Right cardiac atrium (tissue), 5 donors: Measurements from ENCODE around the gene PIK3AP1. TPM values are rescaled to one million over a fixed set of nuclear protein-coding genes. Genes with fewer than 3 reads are reported as not detected.
"Not testable (repeated sequence)": the region's sequence is repeated elsewhere in the genome, so short reads cannot be mapped to it uniquely, and the experiment has no call there.

ENCODE experiments used
- ATAC-seq, 2 donors: fragments of 200-7000 bp; cut with Tn5 transposase; one replicate each; pipeline versions ENCODE4 v1.8.0 to v1.9.1; 2020; ENCODE audit warnings: moderate library complexity in 2 of 2, mild to moderate bottlenecking in 1 of 2
- DNase-seq, 3 donors: peaks; one replicate each; pipeline ENCODE4 v3.0.0-alpha.2; 2020
- H3K27ac ChIP-seq: one replicate; pipeline ENCODE4 v1.5.1; 2013; ENCODE audit warnings: mild to moderate bottlenecking, low read length, control low read depth, moderate library complexity
- H3K27me3 ChIP-seq: one replicate; pipeline ENCODE4 v1.6.1; 2013; ENCODE audit not compliant: control insufficient read depth, insufficient read depth
- H3K4me1 ChIP-seq: one replicate; pipeline ENCODE4 v1.6.1; 2013; ENCODE audit warnings: low read length; ENCODE audit not compliant: control insufficient read depth, insufficient read depth
- H3K4me3 ChIP-seq: one replicate; pipeline ENCODE4 v1.5.1; 2013; ENCODE audit warnings: low read length, control low read depth
- H3K9me3 ChIP-seq: one replicate; pipeline ENCODE4 v1.6.1; 2013; ENCODE audit warnings: low read length; ENCODE audit not compliant: control insufficient read depth
- WGBS: extraction: QIAGEN DNeasy Blood & Tissue Kit; methylation state at CpG from one replicate; pipeline ENCODE4 v1.1.7; 2013; 5-methylcytosine and 5-hydroxymethylcytosine counted together
- intact Hi-C, 4 donors: fragments of 100-400 bp; cut with DNase I; formaldehyde crosslinking; loops; one replicate each; pipeline versions ENCODE4 v1.11.0 to v1.14.0; 2022 to 2023
- polyA plus RNA-seq: library from polyadenylated mRNA; stranded (reverse); fragments of 200-250 nt; gene quantifications from one replicate; pipeline ENCODE4 v1.2.3, GENCODE V29; 2013
- total RNA-seq, 4 donors: library from RNA; stranded (reverse); fragmentation: NEBNext Ultra II Directional; extraction: Animal tissue kit (Norgen Biotek cat#: 25700); gene quantifications; one replicate each; pipeline ENCODE4 v1.2.1, GENCODE V29; 2021
- donor health status: healthy with polysubstance abuse.
- donor health status: DM: no; HTN: yes; CAD: no.
- donor health status: DM: no; HTN: no; CAD: no.
- donor health status: DM: no; HTN: yes; CAD: no; lungs with severe emphysema.
- donor health status: DM: yes; HTN: yes; CAD: no.

The PIK3AP1 gene
- total and polyA plus RNA-seq, 5 donors, result 1.4 to 10.5 (median 4.9) TPM

DNA sequence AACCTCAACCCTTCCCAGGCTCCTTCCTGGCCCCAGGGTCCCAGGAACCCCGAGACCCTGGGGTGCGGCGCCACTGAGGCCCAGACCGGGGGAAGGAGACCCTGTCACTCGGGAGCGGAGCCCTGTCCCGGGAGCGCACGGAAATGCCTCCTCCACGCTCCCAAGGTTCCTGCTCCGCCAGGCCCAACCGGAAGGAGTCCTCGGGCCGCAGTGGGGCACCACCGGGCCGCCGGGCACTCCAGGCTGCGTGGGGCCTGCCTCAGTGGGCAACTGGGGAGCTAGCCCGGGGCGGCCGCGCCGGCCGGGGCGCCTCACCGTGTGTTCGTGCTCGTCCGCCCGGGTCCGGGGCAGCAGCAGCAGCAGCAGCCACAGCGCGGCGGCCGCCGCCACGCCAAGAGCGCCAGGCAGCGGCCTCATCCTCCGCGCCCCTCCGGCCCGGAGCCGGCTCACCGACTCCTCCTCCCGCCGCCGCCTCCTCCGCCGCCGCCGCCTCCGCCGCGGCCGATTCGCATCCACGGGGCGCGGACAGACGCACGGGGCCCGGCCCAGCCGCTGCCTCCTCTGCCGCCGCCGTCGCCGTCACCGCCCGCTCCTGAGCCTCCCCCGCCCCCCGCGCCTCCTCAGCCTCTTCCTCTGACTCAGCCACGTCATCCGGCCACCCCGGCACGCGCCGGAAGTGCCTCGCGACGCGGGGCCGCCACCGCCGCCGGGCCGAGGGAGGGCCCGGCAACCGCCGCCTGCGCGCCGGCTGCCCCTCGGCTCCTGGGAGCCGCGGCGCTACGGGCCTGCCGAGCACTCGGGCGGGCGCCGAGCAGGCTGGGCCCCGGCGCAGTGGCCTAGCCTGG is 133.7 kb downstream of the PIK3AP1 start, which contains the start of gene TM9SF3:
Gene TM9SF3, minus strand, starts transcription at position 594 of the 845 bp plus-strand sequence. Its CDS starts 177 bp downstream, at position 417.
- Histone ChIP-seq H3K4me1 (peaks cover 2% of the 10 kb centered on the region), H3K27ac (peak within 1 kb of the TSS; percentile 100), H3K27me3 (no peaks in the 10 kb centered on the region), H3K9me3 (no peaks in the 10 kb centered on the region), H3K4me3 (peak within 1 kb of the TSS; percentile 94)
- intact Hi-C loops, result no loop called here
- peak; percentile 95 to 98 (median 97) for DNase-seq
- ATAC-seq, result peak; percentile 94 to 96
- WGBS, result under 1% methylated on average over 107 of the region's 107 CpGs

DNA sequence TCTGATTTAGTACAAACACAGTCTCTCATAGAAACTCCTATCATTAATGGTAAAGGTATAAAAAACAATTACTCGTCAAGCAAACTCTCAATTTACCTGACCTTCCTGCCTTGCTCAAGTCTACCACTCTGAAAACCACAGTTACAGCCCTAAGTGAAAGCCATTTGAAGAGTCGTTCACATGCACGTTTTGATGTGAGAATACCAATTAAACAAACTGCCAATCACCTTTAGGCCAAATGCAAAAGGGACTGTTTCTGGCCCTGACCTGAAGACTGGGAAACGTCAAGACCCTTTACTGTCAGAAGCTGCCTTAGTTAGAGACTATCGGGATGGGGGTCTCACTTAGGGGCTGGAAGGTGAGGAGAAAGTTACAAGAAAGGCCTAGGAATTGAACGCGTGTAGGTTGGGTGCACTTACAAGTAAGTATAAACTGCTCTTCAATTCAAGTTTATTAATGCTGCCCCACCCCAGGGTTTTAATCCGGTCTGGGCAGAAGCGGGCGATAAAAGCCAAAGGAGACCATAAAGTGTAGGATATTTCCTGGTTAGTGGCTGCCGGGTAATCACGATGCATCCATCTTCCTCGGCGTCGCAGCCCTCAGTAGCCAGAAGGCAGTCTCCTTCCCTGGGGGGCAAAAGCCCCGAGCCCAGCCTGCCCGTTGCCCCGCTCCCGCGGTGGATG is 134.4 kb downstream of the PIK3AP1 start:
- no peak for ATAC-seq
- WGBS, result under 1% methylated on average over 20 of the region's 20 CpGs
- no peak for DNase-seq
- Histone ChIP-seq H3K9me3 (no peaks in the 10 kb centered on the region), H3K4me1 (peaks cover 2% of the 10 kb centered on the region), H3K4me3 (peak overlapping the region; percentile 94), H3K27me3 (no peaks in the 10 kb centered on the region), H3K27ac (peak overlapping the region; percentile 100)
- intact Hi-C loops, result no loop called here

DNA sequence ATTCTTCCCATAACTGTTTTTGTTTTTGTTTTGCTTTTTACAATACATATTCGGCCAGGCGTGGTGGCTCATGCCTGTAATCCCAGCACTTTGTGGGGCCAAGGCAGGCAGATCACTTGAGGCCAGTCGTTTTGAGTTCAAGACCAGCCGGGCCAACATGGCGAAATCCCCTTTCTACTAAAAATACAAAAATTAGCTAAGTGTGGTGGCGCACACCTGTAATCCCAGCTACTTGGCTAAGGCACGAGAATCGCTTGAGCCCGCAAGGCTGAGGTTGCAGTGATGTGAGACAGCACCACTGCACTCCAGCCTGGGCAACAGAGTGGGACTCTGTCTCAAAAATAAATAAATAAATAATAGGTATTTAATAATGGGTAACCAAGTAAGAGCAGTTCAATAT is 135.8 kb downstream of the PIK3AP1 start:
- Histone ChIP-seq H3K4me1 (peaks cover 4% of the 10 kb centered on the region), H3K9me3 (no peaks in the 10 kb centered on the region), H3K4me3 (no peak overlapping the region), H3K27ac (no peak overlapping the region), H3K27me3 (no peaks in the 10 kb centered on the region)
- DNase-seq (no peak), ATAC-seq (no peak)
- intact Hi-C loops, result no loop called here
- WGBS, result 83% methylated on average over 9 of the region's 9 CpGs

DNA sequence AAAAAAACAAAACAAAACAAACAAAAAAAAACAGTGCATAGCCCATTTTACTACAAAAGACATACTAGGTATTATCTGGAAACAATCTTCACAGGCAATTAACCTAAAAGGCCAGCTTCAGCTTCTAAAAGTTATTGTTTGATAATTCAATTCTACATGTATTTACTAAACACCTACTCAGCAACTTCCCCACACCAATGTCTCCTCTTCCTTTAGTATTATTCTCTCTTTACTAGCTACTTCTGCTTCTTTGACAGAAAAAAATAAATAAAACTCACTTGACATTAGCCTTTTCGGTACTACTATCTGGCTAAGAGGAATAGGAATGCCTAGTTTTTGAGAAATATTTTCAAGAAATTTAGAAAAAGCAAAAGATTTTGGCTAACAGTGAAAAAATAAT is 136.3 kb downstream of the PIK3AP1 start:
- ATAC-seq (no peak), DNase-seq (no peak)
- Histone ChIP-seq H3K27me3 (no peaks in the 10 kb centered on the region), H3K4me3 (no peak overlapping the region), H3K4me1 (peaks cover 4% of the 10 kb centered on the region), H3K9me3 (no peaks in the 10 kb centered on the region), H3K27ac (no peak overlapping the region)
- intact Hi-C loops, result no loop called here
- WGBS, result 80% methylated on average over 1 of the region's 1 CpG

DNA sequence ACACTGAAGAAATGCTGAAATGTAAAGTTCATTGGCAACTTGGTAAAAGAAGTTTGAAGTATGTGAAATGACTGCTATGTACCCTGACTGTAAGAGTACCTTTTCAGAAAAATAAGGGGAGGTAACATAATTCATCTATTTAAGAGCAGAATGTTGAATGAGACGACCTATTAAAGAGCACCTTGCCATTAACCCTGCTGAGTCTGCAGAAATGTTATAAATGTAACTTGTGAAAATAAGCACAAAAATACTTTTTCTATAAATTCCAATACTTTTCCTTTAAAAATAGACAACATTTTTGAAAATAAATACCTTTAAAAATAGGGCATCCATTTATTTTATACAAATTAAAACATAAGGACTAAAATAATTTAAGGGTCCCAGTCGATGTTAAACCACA is 141.2 kb downstream of the PIK3AP1 start:
- Histone ChIP-seq H3K27ac (no peak overlapping the region), H3K27me3 (no peaks in the 10 kb centered on the region), H3K9me3 (no peaks in the 10 kb centered on the region), H3K4me1 (peaks cover 4% of the 10 kb centered on the region), H3K4me3 (no peak overlapping the region)
- intact Hi-C loops, result no loop called here
- DNase-seq (no peak), ATAC-seq (no peak)
- WGBS, result 67% methylated on average over 2 of the region's 2 CpGs

DNA sequence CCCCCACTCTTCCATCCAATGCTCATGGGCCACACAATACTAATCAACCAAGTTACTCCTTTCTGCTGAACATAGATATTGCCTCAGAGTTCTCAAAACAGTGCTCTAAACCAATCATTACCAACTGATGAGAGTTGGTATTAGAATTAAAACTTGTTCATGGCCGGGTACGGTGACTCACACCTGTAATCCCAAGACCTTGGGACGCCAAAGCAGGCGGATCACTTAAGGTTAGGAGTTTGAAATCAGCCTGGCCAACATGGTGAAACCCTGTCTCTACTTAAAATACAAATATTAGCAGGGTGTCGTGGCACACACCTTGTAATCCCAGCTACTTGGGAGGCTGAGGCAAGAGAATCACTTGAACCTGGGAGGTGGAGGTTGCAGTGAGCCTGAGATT is 141.7 kb downstream of the PIK3AP1 start:
- no peak for ATAC-seq
- no peak for DNase-seq
- Histone ChIP-seq H3K9me3 (no peaks in the 10 kb centered on the region), H3K4me3 (no peak overlapping the region), H3K27me3 (no peaks in the 10 kb centered on the region), H3K27ac (no peak overlapping the region), H3K4me1 (peaks cover 4% of the 10 kb centered on the region)
- intact Hi-C loops, result no loop called here
- 93% methylated on average over 5 of the region's 5 CpGs for WGBS

DNA sequence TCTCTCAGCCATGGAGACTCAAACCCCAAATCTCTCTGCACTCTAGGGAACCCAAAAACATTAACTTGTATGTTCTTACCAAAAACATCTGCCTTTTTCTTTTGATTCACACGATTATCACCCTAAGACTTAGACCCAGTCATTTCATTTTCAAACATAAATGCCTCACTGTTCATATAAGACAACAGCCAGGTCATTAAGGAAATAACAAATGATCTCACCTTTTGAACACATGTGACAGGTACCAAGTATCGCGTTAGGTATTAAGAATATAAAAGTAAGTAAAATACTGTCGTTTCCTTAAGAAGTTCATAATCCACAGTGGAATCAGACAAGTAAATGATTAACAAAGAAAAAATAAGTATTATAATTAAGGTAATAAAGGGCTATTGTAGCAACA is 142.3 kb downstream of the PIK3AP1 start:
- Histone ChIP-seq H3K4me3 (no peak overlapping the region), H3K27ac (no peak overlapping the region), H3K27me3 (no peaks in the 10 kb centered on the region), H3K9me3 (no peaks in the 10 kb centered on the region), H3K4me1 (peaks cover 4% of the 10 kb centered on the region)
- ATAC-seq (no peak), DNase-seq (no peak)
- intact Hi-C loops, result no loop called here
- WGBS, result 86% methylated on average over 4 of the region's 4 CpGs

DNA sequence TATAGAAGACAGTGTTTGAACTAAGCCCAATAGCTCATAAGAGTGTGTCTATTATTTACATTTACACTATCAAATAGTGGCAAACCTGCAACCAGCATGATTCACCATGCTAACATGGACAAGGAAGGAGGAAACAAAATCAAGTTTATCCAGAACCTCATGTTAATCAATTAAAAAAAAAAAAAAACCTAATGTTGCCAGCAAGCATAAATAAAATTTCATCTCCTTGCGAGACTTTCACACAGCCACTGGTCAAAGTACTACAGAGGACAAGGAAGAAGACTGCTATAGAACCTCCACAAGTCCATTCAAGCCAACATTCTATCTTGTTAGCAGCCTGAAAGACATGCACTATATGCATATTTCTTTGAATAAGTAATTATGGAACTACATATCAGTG is 143.2 kb downstream of the PIK3AP1 start:
- Histone ChIP-seq H3K27ac (no peak overlapping the region), H3K4me1 (peaks cover 6% of the 10 kb centered on the region), H3K4me3 (no peak overlapping the region), H3K27me3 (no peaks in the 10 kb centered on the region), H3K9me3 (no peaks in the 10 kb centered on the region)
- DNase-seq (no peak), ATAC-seq (no peak)
- intact Hi-C loops, result no loop called here
- 97% methylated on average over 1 of the region's 1 CpG for WGBS

DNA sequence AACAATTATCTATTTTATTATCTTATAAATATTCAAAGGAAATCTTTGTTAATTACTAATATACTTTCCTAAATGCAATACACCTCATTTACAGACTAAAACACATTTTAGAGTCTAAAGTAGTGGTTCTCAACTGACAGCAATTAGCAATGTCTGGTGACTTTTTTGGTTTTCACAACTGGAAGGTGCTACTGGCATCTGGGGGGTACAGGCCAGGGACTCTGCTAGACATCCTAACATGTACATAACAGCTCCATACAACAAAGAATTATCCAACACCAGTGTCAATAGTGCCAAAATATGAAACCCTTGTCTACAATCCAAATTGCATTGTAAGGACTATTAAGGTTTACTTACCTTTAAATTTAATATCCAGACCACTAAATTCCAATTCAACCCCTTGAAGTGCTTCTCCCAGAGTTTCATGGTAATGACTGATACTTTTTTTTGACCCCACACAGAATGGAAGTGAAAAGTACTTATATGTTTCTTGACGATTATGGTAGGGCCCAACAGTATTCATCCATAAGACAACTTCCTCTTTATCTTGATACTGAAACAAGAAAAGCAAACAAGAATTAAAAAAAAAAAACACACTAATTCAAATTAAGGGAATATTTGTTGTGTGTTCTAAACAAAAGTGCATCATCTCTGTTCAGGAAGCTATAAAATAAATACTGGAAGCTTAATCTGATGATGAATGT is 143.9 kb downstream of the PIK3AP1 start:
- ATAC-seq (no peak), DNase-seq (no peak)
- Histone ChIP-seq H3K4me3 (no peak overlapping the region), H3K9me3 (no peaks in the 10 kb centered on the region), H3K27me3 (no peaks in the 10 kb centered on the region), H3K4me1 (peaks cover 6% of the 10 kb centered on the region), H3K27ac (no peak overlapping the region)
- WGBS, result 55% methylated on average over 1 of the region's 1 CpG
- intact Hi-C loops, result no loop called here

DNA sequence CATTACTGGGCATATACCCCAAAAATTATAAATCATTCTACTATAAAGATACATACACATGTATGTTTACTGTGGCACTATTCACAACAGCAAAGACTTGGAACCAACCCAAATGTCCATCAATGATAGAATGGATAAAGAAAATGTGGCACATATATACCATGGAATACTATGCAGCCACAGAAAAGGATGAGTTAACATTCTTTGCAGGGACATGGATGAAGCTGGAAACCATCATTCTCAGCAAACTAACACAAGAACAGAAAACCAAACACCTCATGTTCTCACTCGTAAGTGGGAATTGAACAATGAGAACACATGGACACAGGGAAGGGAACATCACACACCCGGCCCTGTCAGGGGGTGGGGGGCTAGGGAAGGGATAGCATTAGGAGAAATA is 145.8 kb downstream of the PIK3AP1 start:
- H3K27ac ChIP-seq, H3K4me3 ChIP-seq, H3K27me3 ChIP-seq, ATAC-seq, H3K9me3 ChIP-seq, intact Hi-C loops, H3K4me1 ChIP-seq, DNase-seq: not testable (repeated sequence)
- WGBS, result 92% methylated on average over 2 of the region's 2 CpGs

DNA sequence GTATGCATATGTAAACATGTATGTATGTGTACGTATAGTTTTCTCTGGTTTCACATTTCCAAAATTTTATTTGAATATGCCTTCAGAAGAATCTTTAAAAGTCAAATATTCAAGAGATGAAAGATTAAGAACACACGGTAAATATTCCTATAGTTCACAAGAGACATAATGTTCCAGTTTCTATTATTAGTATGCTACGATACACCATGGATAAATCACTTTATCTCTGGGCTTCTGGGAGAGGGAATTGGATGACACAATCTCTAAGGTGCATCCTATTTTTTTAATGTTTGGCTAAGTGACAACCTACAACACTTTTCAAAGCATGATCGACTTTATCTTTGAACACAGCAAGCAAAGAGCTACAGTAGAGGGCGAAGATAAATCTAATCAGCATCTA is 147.3 kb downstream of the PIK3AP1 start:
- ATAC-seq (no peak), DNase-seq (no peak)
- Histone ChIP-seq H3K27ac (no peak overlapping the region), H3K4me3 (no peak overlapping the region), H3K9me3 (no peaks in the 10 kb centered on the region), H3K4me1 (peaks cover 5% of the 10 kb centered on the region), H3K27me3 (no peaks in the 10 kb centered on the region)
- intact Hi-C loops, result no loop called here
- 68% methylated on average over 5 of the region's 5 CpGs for WGBS
